Neutrophil (primary cell): ENCODE data around the gene PJA1.

Experiments
- H3K27ac ChIP-seq: fragments of 200-600 bp; sonication (generic); 2 replicates; pipeline ENCODE4 v1.5.1; 2016; ENCODE audit warnings: mild to moderate bottlenecking, moderate library complexity
- H3K27me3 ChIP-seq: fragments of 200-600 bp; sonication (generic); 2 replicates; pipeline ENCODE4 v1.6.0; 2016; ENCODE audit warnings: mild to moderate bottlenecking
- H3K36me3 ChIP-seq: fragments of 200-600 bp; sonication (generic); 2 replicates; pipeline ENCODE4 v1.5.1; 2017
- H3K4me1 ChIP-seq, 2 experiments: fragments of 200-600 bp in 1 of 2; sonication (generic) in 1 of 2; 1 replicate in 1 of 2; 2 replicates in 1 of 2; pipeline versions ENCODE4 v1.5.1 to v1.6.1; 2013 to 2016; ENCODE audit warnings: low read depth in 1 of 2, low read length in 1 of 2, mild to moderate bottlenecking in 1 of 2, moderate library complexity in 1 of 2; ENCODE audit not compliant: control insufficient read depth in 1 of 2, insufficient read depth in 1 of 2
- H3K4me3 ChIP-seq, 2 experiments: fragments of 200-600 bp in 1 of 2; sonication (generic) in 1 of 2; 1 replicate in 1 of 2; 2 replicates in 1 of 2; pipeline ENCODE4 v1.5.1; 2013 to 2016; ENCODE audit warnings: low read depth in 1 of 2, low read length in 1 of 2, mild to moderate bottlenecking in 1 of 2, moderate library complexity in 1 of 2
- H3K9me3 ChIP-seq: fragments of 200-600 bp; sonication (generic); 2 replicates; pipeline ENCODE4 v1.5.1; 2016
- TF ChIP-seq, protein P1 (sequence below): fragments of 200-600 bp; sonication (generic); IDR thresholded peaks from 2 replicates; pipeline ENCODE4 v1.5.1; 2016; ENCODE audit warnings: antibody characterized with exemption

PJA1 gene

DNA sequence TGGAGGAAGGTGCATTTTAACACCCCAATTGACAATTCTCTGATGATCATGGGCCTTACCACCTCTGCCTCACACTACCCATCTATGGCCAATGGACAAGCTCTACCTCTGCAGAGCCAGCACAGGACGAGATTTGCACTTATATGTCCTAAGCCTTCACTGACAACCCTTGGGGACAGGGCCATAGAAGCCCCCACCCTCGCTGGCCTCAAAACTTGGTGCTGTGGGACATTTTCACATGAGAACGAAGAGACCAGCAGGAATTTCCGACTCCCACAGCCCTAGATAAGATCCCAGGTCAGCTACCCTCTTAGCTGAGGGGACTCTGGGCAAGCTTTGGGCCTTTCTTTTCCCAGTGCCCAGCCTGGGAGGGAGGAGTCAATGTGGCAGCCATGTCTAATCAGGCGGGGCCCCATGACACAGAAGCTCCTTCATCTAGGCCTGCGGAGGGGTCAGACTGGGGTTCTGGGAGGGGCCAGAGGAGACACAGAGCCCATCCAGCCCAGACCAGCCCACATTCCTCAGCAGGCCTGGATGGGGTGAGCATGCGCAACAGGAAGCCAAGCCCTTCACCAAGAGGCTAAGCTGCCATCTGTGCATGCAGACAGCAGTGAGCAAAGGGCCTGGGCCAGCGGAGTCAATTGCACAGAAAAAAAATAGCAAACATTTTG lies 12.1 kb downstream of the PJA1 start:
- Histone ChIP-seq H3K4me1 (no peaks in the 10 kb centered on the region), H3K27me3 (peaks cover 13% of the 10 kb centered on the region), H3K36me3 (no peaks in the 10 kb centered on the region), H3K4me3 (no peak overlapping the region), H3K27ac (no peak overlapping the region), H3K9me3 (no peaks in the 10 kb centered on the region)
- TF ChIP-seq, protein P1, sequence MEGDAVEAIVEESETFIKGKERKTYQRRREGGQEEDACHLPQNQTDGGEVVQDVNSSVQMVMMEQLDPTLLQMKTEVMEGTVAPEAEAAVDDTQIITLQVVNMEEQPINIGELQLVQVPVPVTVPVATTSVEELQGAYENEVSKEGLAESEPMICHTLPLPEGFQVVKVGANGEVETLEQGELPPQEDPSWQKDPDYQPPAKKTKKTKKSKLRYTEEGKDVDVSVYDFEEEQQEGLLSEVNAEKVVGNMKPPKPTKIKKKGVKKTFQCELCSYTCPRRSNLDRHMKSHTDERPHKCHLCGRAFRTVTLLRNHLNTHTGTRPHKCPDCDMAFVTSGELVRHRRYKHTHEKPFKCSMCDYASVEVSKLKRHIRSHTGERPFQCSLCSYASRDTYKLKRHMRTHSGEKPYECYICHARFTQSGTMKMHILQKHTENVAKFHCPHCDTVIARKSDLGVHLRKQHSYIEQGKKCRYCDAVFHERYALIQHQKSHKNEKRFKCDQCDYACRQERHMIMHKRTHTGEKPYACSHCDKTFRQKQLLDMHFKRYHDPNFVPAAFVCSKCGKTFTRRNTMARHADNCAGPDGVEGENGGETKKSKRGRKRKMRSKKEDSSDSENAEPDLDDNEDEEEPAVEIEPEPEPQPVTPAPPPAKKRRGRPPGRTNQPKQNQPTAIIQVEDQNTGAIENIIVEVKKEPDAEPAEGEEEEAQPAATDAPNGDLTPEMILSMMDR: no peak

DNA sequence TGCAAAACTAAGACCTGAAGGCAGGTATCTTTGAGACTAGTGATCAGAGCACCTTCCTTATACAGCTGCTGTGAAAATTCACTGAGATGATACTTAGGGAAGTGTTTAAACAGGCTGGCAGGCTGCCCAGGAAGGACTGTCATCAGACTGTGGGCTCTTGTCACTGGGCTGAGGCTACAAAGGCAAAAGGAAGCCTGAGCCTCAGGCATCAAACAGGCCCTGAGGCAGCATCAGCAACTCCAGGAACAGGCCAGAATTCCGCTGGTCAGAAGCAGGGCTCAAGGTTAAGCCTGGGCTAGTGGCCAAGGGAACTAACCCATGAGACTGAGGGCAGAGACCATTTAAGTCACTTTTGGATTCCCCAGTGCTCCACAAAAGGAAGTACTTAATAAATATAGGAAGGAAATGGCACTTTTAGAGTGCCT lies 12.8 kb downstream of the PJA1 start:
- TF ChIP-seq, protein P1: no peak
- Histone ChIP-seq H3K27ac (no peak overlapping the region), H3K9me3 (no peaks in the 10 kb centered on the region), H3K4me1 (no peaks in the 10 kb centered on the region), H3K27me3 (peaks cover 13% of the 10 kb centered on the region), H3K4me3 (no peak overlapping the region), H3K36me3 (no peaks in the 10 kb centered on the region)

DNA sequence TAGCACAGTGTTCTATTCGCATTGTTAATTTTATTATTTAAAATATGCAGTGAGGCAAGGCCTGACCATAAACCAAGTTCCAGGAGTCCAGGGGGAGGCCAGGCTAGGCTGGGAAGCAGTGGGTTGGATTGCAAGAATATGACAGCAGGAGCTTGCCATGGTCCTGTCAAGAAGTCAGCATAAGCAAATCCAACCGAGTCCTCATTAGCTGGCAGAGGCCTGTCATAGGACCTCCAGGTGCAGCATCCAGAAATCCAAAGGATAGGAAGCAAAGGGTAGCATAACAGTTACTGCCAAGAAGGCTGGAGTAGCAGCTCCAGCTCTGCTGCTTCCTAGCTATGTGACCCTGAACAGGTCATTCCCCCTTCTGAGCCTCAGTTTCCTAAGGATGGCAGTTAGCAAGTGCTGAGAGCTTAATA lies 13.4 kb downstream of the PJA1 start:
- H3K4me3 ChIP-seq: no peak overlapping the region
- no peaks in the 10 kb centered on the region for H3K9me3 ChIP-seq
- peaks cover 13% of the 10 kb centered on the region for H3K27me3 ChIP-seq

DNA sequence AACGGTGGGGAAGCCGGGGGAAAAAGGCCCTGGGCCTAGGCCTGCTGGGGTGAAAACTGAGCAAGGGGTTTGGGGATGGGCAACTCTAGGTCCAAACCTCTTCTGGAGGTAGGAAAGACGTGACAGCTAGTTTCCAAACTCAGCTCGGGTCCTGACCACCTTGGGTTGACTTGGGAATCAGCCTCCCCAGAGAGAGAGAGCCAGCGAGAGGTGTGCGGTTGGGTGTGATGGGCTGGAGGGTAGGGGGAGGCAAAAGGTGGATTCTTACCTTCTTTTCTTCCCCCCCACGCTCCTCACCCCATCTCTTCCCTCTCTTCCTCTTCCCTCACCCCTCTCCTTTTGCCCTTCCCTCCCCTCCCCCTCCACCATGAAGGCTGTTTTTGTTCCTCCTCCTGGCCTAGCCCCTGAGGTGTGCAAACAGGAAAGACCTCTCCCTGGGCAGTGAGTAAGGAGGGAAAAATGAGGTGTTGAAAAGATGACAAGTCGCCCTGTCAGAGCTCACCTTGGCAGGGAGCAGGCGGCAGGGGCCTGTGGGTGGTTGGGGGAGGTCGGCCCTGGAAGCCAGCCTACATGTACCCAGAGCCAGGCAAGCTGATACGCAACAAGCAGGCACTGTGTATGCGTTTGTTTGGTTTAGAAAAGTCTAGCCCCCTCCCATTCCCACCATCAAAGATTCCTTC lies 14.8 kb downstream of the PJA1 start:
- TF ChIP-seq, protein P1: no peak
- Histone ChIP-seq H3K4me1 (no peaks in the 10 kb centered on the region), H3K36me3 (no peaks in the 10 kb centered on the region), H3K27me3 (peaks cover 13% of the 10 kb centered on the region), H3K4me3 (no peak overlapping the region), H3K27ac (no peak overlapping the region), H3K9me3 (no peaks in the 10 kb centered on the region)

More for the DNA sequence above, 13.4 kb downstream of the PJA1 start:
- Histone ChIP-seq H3K4me1 (no peaks in the 10 kb centered on the region), H3K36me3 (no peaks in the 10 kb centered on the region), H3K27ac (no peak overlapping the region)
- TF ChIP-seq, protein P1: no peak

DNA sequence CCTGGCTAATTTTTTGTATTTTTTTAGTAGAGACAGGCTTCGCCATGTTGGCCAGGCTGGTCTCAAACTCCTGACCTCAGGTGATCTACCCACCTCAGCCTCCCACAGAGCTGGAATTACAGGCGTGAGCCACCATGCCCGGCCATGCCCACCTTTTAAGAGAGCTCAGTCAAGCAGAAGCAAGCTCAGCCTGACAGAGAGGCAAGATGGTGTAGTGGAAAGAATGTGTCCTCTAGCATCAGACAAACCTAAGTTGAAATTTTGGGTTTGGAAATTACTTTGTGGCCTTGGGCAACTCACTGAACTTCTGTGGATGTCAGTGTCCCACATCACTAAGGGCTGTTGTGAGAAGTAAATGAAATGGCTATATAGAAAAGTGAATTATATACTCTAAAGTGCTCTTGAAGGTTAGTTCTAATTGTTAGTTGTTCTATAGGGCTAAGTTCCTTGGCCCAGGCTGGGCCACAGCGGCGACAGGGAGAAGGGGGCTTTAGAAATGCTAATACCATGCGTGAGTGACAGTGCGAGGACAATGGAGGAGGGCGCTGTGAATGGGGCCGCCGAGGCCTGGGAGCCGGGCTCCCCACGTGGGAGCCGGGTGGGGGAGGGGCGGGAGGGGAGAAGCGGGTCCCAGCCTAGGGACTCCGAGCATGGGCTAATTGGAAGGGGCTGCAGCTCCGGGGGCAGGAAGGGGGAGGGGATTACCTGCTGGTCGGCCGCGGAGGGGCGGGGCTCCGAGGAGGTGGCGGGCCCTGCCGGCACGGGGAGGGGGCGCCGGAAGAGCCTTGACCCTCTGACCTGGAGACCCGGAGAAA lies 15.6 kb downstream of the PJA1 start:
- Histone ChIP-seq H3K27ac (no peak overlapping the region), H3K4me1 (no peaks in the 10 kb centered on the region), H3K27me3 (peaks cover 13% of the 10 kb centered on the region), H3K9me3 (no peaks in the 10 kb centered on the region), H3K4me3 (no peak overlapping the region), H3K36me3 (no peaks in the 10 kb centered on the region)
- TF ChIP-seq, protein P1: no peak
